IPS DF 6.9 (cell line): ENCODE results near the gene KCNJ15.

Source experiments
- DNase-seq: peaks from one replicate; pipeline ENCODE4 v3.0.0-alpha.2; 2013; ENCODE audit warnings: low read depth, low spot score
- H3K27ac ChIP-seq: one replicate; pipeline ENCODE4 v1.5.1; 2013; ENCODE audit warnings: low read length, control low read depth
- H3K27me3 ChIP-seq: 2 replicates; pipeline ENCODE4 v1.6.1; 2013; ENCODE audit warnings: mild to moderate bottlenecking, low read length; ENCODE audit not compliant: control insufficient read depth, insufficient read depth
- H3K36me3 ChIP-seq: 2 replicates; pipeline ENCODE4 v1.6.1; 2013; ENCODE audit warnings: low read length; ENCODE audit not compliant: control insufficient read depth, insufficient read depth
- H3K4me1 ChIP-seq: 2 replicates; pipeline ENCODE4 v1.6.1; 2013; ENCODE audit warnings: low read length; ENCODE audit not compliant: control insufficient read depth, insufficient read depth
- H3K4me3 ChIP-seq: 2 replicates; pipeline ENCODE4 v1.5.1; 2013; ENCODE audit warnings: mild to moderate bottlenecking, low read length
- H3K9me3 ChIP-seq: 2 replicates; pipeline ENCODE4 v1.6.1; 2013; ENCODE audit warnings: low read length, inconsistent platforms; ENCODE audit not compliant: control insufficient read depth, insufficient read depth
- WGBS: extraction: QIAGEN DNeasy Blood & Tissue Kit; methylation state at CpG from one replicate; pipeline ENCODE4 v1.1.7; 2013; ENCODE audit warnings: mixed read lengths, missing lambda C conversion rate; ENCODE audit not compliant: insufficient read length, insufficient coverage; 5-methylcytosine and 5-hydroxymethylcytosine counted together

Gene KCNJ15

GRCh38 chr21:38354231-38354630 is 97.4 kb downstream of the KCNJ15 start:
- H3K4me1 ChIP-seq = peaks cover 5% of the 10 kb centered on the region; the same call in 1 of the 2 replicates
- no peak overlapping the region for H3K4me3 ChIP-seq
- no peaks in the 10 kb centered on the region; the same call in 1 of the 2 replicates for H3K27me3 ChIP-seq
- no peak overlapping the region for H3K27ac ChIP-seq
- H3K36me3 ChIP-seq = no peaks in the 10 kb centered on the region
- no peak for DNase-seq
- no peaks in the 10 kb centered on the region for H3K9me3 ChIP-seq
- WGBS = no CpG with 5 or more reads among the region's 10 CpGs

GRCh38 chr21:38354746-38355145 is 98.0 kb downstream of the KCNJ15 start:
- DNase-seq = no peak
- Histone ChIP-seq H3K9me3 (no peaks in the 10 kb centered on the region), H3K27me3 (no peaks in the 10 kb centered on the region; the same call in 1 of the 2 replicates), H3K36me3 (no peaks in the 10 kb centered on the region), H3K4me3 (no peak overlapping the region), H3K4me1 (peaks cover 5% of the 10 kb centered on the region; the same call in 1 of the 2 replicates), H3K27ac (no peak overlapping the region)
- WGBS = no CpG with 5 or more reads among the region's 2 CpGs

- Histone ChIP-seq H3K9me3 (no peaks in the 10 kb centered on the region), H3K36me3 (no peaks in the 10 kb centered on the region), H3K27ac (no peak overlapping the region), H3K4me3 (no peak overlapping the region), H3K4me1 (peaks cover 5% of the 10 kb centered on the region; the same call in 1 of the 2 replicates), H3K27me3 (no peaks in the 10 kb centered on the region; the same call in 1 of the 2 replicates)
- no CpG with 5 or more reads among the region's 4 CpGs for WGBS
- DNase-seq = no peak
These were observed 98.6 kb downstream of the KCNJ15 start for GRCh38 chr21:38355353-38355752.

GRCh38 chr21:38355992-38356781 is 99.4 kb downstream of the KCNJ15 start:
- Histone ChIP-seq H3K9me3 (no peaks in the 10 kb centered on the region), H3K36me3 (no peaks in the 10 kb centered on the region), H3K4me1 (peaks cover 4% of the 10 kb centered on the region; the same call in 1 of the 2 replicates), H3K4me3 (no peak overlapping the region), H3K27ac (no peak overlapping the region), H3K27me3 (no peaks in the 10 kb centered on the region; the same call in 1 of the 2 replicates)
- DNase-seq = peak; percentile 79
- WGBS = no CpG with 5 or more reads among the region's 20 CpGs
